Mucosa of rectum (tissue), 2 donors: ENCODE data around the gene CD34.
"Not testable (repeated sequence)": the region's sequence is repeated elsewhere in the genome, so short reads cannot be mapped to it uniquely, and the experiment has no call there.

Experiments used
- H3K27ac ChIP-seq, 2 donors: one replicate each; pipeline ENCODE4 v1.7.0; 2013; ENCODE audit warnings: inconsistent platforms in 2 of 2, low read depth in 2 of 2, low read length in 2 of 2
- H3K27me3 ChIP-seq, 2 donors: one replicate each; pipeline ENCODE4 v1.7.0; 2013; ENCODE audit warnings: low read length in 2 of 2; ENCODE audit not compliant: control insufficient read depth in 2 of 2, insufficient read depth in 2 of 2
- H3K36me3 ChIP-seq, 2 donors: one replicate each; pipeline ENCODE4 v1.7.0; 2013; ENCODE audit warnings: low read length in 2 of 2; ENCODE audit not compliant: control insufficient read depth in 2 of 2, insufficient read depth in 2 of 2
- H3K4me1 ChIP-seq, 2 donors: one replicate each; pipeline ENCODE4 v1.7.0; 2013; ENCODE audit warnings: low read length in 2 of 2, mild to moderate bottlenecking in 1 of 2; ENCODE audit not compliant: control insufficient read depth in 2 of 2, insufficient read depth in 2 of 2
- H3K4me3 ChIP-seq, 2 donors: one replicate each; pipeline ENCODE4 v1.7.0; 2013; ENCODE audit warnings: low read length in 2 of 2
- H3K9ac ChIP-seq, 2 donors: one replicate each; pipeline ENCODE4 v1.7.0; 2013; ENCODE audit warnings: low read length in 2 of 2, low read depth in 1 of 2, mild to moderate bottlenecking in 1 of 2
- H3K9me3 ChIP-seq, 2 donors: one replicate each; pipeline ENCODE4 v1.7.0; 2013; ENCODE audit warnings: low read length in 2 of 2; ENCODE audit not compliant: control insufficient read depth in 2 of 2
- donor health status: healthy.
- donor health status: Normal muscosa, but diverticular disease.

Gene CD34

DNA sequence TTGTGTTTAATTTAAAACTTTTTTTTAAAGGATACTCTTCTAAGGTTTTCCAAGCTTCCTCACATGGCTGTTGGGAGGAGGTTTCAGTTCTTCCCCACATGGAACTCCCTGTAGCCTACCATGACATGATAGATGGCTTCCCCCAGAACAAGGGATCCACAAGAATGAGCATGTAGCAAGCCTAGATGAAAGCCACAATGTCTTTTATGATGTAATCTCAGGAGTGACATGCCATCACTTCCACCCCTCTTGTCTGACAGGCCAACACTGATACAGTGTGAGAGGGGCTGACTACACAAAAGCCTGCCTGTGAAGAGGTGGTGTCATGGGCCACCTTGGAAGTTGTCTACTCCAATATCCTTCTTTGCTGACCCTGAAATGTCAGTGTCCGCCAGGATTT is 32.0 kb downstream of the CD34 start:
- no peaks in the 10 kb centered on the region for H3K36me3 ChIP-seq
- no peaks in the 10 kb centered on the region for H3K9me3 ChIP-seq
- peaks cover 0 to 4% of the 10 kb centered on the region in 2 donors for H3K27me3 ChIP-seq
- no peak overlapping the region for H3K9ac ChIP-seq
- H3K27ac ChIP-seq: no peak overlapping the region
- no peaks in the 10 kb centered on the region for H3K4me1 ChIP-seq
- no peak overlapping the region for H3K4me3 ChIP-seq

- not testable (repeated sequence) for H3K9me3 ChIP-seq, H3K27ac ChIP-seq, H3K27me3 ChIP-seq, H3K4me3 ChIP-seq, H3K36me3 ChIP-seq, H3K9ac ChIP-seq, H3K4me1 ChIP-seq
These were observed 33.0 kb downstream of the CD34 start for GRCh38 chr1:207877914-207878313.

- Histone ChIP-seq H3K9ac (no peak overlapping the region), H3K4me3 (no peak overlapping the region), H3K27me3 (peaks cover 0 to 4% of the 10 kb centered on the region in 2 donors), H3K36me3 (no peaks in the 10 kb centered on the region), H3K27ac (no peak overlapping the region), H3K4me1 (no peaks in the 10 kb centered on the region), H3K9me3 (no peaks in the 10 kb centered on the region)
These were observed 34.8 kb downstream of the CD34 start for GRCh38 chr1:207876131-207876530.

GRCh38 chr1:207875532-207875931 is 35.4 kb downstream of the CD34 start:
- Histone ChIP-seq H3K9me3 (no peaks in the 10 kb centered on the region), H3K9ac (no peak overlapping the region), H3K4me1 (peaks cover 0 to 5% of the 10 kb centered on the region in 2 donors), H3K27ac (no peak overlapping the region), H3K36me3 (no peaks in the 10 kb centered on the region), H3K27me3 (peaks cover 0 to 4% of the 10 kb centered on the region in 2 donors), H3K4me3 (no peak overlapping the region)

DNA sequence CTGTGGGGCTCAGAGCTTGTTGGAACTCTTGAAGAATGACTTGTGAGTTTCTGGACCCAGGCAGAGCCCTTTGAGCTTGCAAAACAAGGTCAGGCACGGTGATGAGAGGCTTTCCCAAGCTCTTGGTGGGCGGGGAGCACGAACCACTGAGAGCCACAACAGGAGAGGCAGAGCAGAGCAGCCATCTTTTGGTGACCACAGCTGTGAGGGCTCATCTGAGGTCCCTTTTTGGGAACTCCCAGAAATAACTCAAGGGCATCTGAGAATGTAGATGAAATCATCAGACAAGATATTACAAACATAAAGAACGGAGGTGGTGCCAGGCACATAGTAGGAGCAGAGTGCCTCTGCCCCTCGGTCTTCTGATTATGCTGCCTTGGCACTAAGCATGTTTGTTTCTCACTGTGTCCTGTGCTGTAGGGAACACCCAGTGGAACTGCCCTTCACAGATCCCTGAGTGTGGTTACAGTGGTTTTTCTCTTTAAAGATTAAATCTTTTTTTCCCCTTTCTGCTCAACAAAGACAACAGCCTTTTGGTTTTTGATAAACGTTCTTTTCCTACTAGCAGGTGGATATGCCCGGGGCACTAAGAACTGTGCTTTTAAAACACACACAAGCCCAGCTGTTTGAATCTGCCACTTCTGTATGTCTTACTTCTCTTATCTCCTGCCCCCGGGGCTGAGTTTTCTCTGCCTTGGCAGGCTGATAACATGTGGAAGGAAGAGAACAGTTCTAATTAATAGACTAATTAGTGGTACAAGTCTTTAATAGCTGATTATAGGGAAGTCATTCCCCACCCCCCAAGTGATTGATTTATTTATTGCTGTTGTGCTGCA is 37.7 kb downstream of the CD34 start:
- H3K4me1 ChIP-seq: peaks cover 6 to 22% of the 10 kb centered on the region in 2 donors
- no peaks in the 10 kb centered on the region for H3K36me3 ChIP-seq
- no peak overlapping the region for H3K4me3 ChIP-seq
- no peaks in the 10 kb centered on the region for H3K9me3 ChIP-seq
- H3K27me3 ChIP-seq: no peaks in the 10 kb centered on the region
- H3K27ac ChIP-seq: no peak overlapping the region
- H3K9ac ChIP-seq: no peak overlapping the region

DNA sequence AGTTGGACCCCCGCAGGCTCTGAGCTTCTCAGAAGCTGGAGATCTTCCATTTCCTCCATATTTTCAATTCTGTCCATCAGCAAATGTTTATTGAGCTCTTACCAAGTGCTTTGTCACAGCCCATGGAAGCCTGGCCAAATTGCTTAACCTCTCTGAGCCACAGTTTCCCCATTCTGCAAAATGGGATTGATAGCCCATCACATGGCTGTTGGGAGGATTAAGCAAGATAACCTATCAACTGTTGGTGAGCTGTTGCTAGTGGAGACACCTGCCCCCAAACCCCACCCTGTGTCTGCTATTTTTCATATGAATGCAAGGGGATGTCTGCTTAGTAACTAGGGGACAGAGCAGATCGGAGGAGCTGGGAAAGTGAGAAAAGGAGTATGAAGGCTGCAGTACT is 38.3 kb downstream of the CD34 start:
- Histone ChIP-seq H3K36me3 (no peaks in the 10 kb centered on the region), H3K4me3 (no peak overlapping the region)

GRCh38 chr1:207871117-207871649 is 39.7 kb downstream of the CD34 start:
- H3K36me3 ChIP-seq: peaks cover 0 to 3% of the 10 kb centered on the region in 2 donors
- no peaks in the 10 kb centered on the region for H3K27me3 ChIP-seq
- H3K9ac ChIP-seq: no peak overlapping the region
- no peaks in the 10 kb centered on the region for H3K9me3 ChIP-seq
- H3K4me3 ChIP-seq: no peak overlapping the region
- no peak overlapping the region for H3K27ac ChIP-seq
- peaks cover 22 to 41% of the 10 kb centered on the region in 2 donors for H3K4me1 ChIP-seq

More for the DNA sequence above, 38.3 kb downstream of the CD34 start:
- H3K27ac ChIP-seq: peak overlapping the region in 1 of 2 donors; percentile 3
- peaks cover 10 to 27% of the 10 kb centered on the region in 2 donors for H3K4me1 ChIP-seq
- no peak overlapping the region for H3K9ac ChIP-seq
- H3K9me3 ChIP-seq: no peaks in the 10 kb centered on the region
- no peaks in the 10 kb centered on the region for H3K27me3 ChIP-seq

- Histone ChIP-seq H3K27me3 (no peaks in the 10 kb centered on the region), H3K4me1 (peaks cover 22 to 46% of the 10 kb centered on the region in 2 donors), H3K36me3 (peaks cover 3 to 6% of the 10 kb centered on the region in 2 donors), H3K4me3 (no peak overlapping the region), H3K27ac (peak overlapping the region; percentile 4 to 75), H3K9ac (no peak overlapping the region), H3K9me3 (no peaks in the 10 kb centered on the region)
These were observed 40.5 kb downstream of the CD34 start for GRCh38 chr1:207870306-207871031.

DNA sequence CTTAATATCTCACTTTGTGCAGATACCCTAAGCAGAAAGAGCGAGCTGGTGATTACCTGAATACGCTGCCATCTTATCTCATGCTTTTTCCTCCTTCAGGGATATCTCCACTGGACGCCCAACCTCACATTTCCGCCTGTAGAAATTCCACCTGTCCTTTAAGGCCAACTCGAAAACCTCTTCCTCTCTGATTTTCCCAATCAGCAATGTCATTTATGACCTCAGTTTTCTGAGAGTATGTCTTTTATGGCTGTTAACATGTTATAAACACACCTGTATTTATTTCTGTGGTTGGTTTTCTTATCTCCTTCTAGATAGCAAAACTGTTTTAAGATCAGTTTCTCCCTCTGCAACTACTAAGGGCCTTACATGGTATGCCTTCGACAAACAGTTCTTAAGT is 41.1 kb downstream of the CD34 start:
- H3K4me1 ChIP-seq: peaks cover 26 to 50% of the 10 kb centered on the region in 2 donors

More for the DNA sequence above, 41.1 kb downstream of the CD34 start:
- H3K27ac ChIP-seq: peak overlapping the region; percentile 75 to 82
- no peaks in the 10 kb centered on the region for H3K27me3 ChIP-seq
- peaks cover 6% of the 10 kb centered on the region in 2 donors for H3K36me3 ChIP-seq
- no peaks in the 10 kb centered on the region for H3K9me3 ChIP-seq
- H3K9ac ChIP-seq: peak overlapping the region in 1 of 2 donors; percentile 38
- H3K4me3 ChIP-seq: peak overlapping the region; percentile 58 to 82
